Endothelial cell (in vitro differentiated cells): ENCODE data around the gene GCNT3. TPM values are rescaled to one million over a fixed set of nuclear protein-coding genes. Genes with fewer than 3 reads are reported as not detected.

ENCODE experiments used
- DNase-seq: peaks from one replicate; pipeline ENCODE4 v3.0.0; 2021; ENCODE audit warnings: low spot score
- H3K27ac Mint-ChIP-seq: one replicate; pipeline ENCODE4 v1.8.0; 2021; ENCODE audit warnings: mixed read lengths, inconsistent platforms; ENCODE audit not compliant: unreplicated experiment
- H3K27me3 Mint-ChIP-seq: one replicate; pipeline ENCODE4 v1.8.0; 2021; ENCODE audit warnings: mild to moderate bottlenecking, moderate library complexity, mixed read lengths, inconsistent platforms; ENCODE audit not compliant: unreplicated experiment
- H3K36me3 Mint-ChIP-seq: one replicate; pipeline ENCODE4 v1.8.0; 2021; ENCODE audit warnings: mild to moderate bottlenecking, low read depth, mixed read lengths, inconsistent platforms; ENCODE audit not compliant: unreplicated experiment
- H3K4me1 Mint-ChIP-seq: one replicate; pipeline ENCODE4 v1.8.0; 2021; ENCODE audit warnings: mild to moderate bottlenecking, mixed read lengths, inconsistent platforms; ENCODE audit not compliant: unreplicated experiment
- H3K4me3 Mint-ChIP-seq: one replicate; pipeline ENCODE4 v1.8.0; 2021; ENCODE audit warnings: mild to moderate bottlenecking, mixed read lengths, inconsistent platforms; ENCODE audit not compliant: unreplicated experiment
- H3K9me3 Mint-ChIP-seq: one replicate; pipeline ENCODE4 v1.8.0; 2021; ENCODE audit warnings: mixed read lengths, inconsistent platforms; ENCODE audit not compliant: unreplicated experiment
- CTCF ChIP-seq: fragments of 200-600 bp; sonication (generic); IDR thresholded peaks from one replicate; pipeline ENCODE4 v1.5.0; 2021; ENCODE audit warnings: antibody characterized with exemption; ENCODE audit not compliant: unreplicated experiment
- long read RNA-seq: library from polyadenylated mRNA; unstranded; transcript quantifications from one replicate; pipeline ENCODE4 v2.0.0, GENCODE V29; 2020; ENCODE audit not compliant: unreplicated experiment
- total RNA-seq: library from RNA; stranded (reverse); fragmentation: NEBNext Ultra II Directional; extraction: Animal tissue kit (Norgen Biotek cat#: 25700); gene quantifications from one replicate; pipeline ENCODE4 v1.2.1, GENCODE V29; 2021; ENCODE audit not compliant: unreplicated experiment

GCNT3 gene
- not detected for total RNA-seq
- long read RNA-seq, result 0 reads

- Mint-ChIP-seq H3K27me3 (peaks cover 2% of the 10 kb centered on the region), H3K9me3 (no peaks in the 10 kb centered on the region), H3K4me3 (peak within 1 kb of the TSS; percentile 6), H3K27ac (no peak within 1 kb of the TSS), H3K4me1 (peaks cover 10% of the 10 kb centered on the region), H3K36me3 (peaks cover 12% of the 10 kb centered on the region)
- no peak for TF ChIP-seq CTCF
- no peak for DNase-seq
These were observed at the start of gene GCNT3 for GRCh38 chr15:59611276-59612260. Gene GCNT3 (plus strand): TSS chr15:59611783. CDS start chr15:59618239, 6,456 bp downstream.

- no peak for DNase-seq
- H3K36me3 Mint-ChIP-seq, result no peaks in the 10 kb centered on the region
- H3K4me3 Mint-ChIP-seq, result no peak overlapping the region
- no peaks in the 10 kb centered on the region for H3K9me3 Mint-ChIP-seq
- no peak for TF ChIP-seq CTCF
- no peak overlapping the region for H3K27ac Mint-ChIP-seq
- peaks cover 4% of the 10 kb centered on the region for H3K27me3 Mint-ChIP-seq
- H3K4me1 Mint-ChIP-seq, result no peaks in the 10 kb centered on the region
These were observed 49.0 kb upstream of the GCNT3 start for GRCh38 chr15:59562448-59563186.

- Mint-ChIP-seq H3K27ac (no peak overlapping the region), H3K9me3 (no peaks in the 10 kb centered on the region), H3K4me3 (no peak overlapping the region), H3K27me3 (peaks cover 4% of the 10 kb centered on the region), H3K36me3 (no peaks in the 10 kb centered on the region), H3K4me1 (no peaks in the 10 kb centered on the region)
- no peak for DNase-seq
- TF ChIP-seq CTCF, result no peak
These were observed 46.3 kb upstream of the GCNT3 start for GRCh38 chr15:59565299-59565698.

GRCh38 chr15:59567324-59567723 lies 44.3 kb upstream of the GCNT3 start:
- no peak overlapping the region for H3K4me3 Mint-ChIP-seq
- H3K27ac Mint-ChIP-seq, result no peak overlapping the region
- TF ChIP-seq CTCF, result no peak
- H3K27me3 Mint-ChIP-seq, result no peaks in the 10 kb centered on the region
- no peak for DNase-seq
- H3K36me3 Mint-ChIP-seq, result no peaks in the 10 kb centered on the region
- H3K4me1 Mint-ChIP-seq, result no peaks in the 10 kb centered on the region
- no peaks in the 10 kb centered on the region for H3K9me3 Mint-ChIP-seq
